NCI-H226 (cell line): ENCODE results near the gene ATG9A.

Experiments used
- DNase-seq: peaks from one replicate; pipeline ENCODE4 v3.0.0-alpha.2; 2015

ATG9A gene

DNA sequence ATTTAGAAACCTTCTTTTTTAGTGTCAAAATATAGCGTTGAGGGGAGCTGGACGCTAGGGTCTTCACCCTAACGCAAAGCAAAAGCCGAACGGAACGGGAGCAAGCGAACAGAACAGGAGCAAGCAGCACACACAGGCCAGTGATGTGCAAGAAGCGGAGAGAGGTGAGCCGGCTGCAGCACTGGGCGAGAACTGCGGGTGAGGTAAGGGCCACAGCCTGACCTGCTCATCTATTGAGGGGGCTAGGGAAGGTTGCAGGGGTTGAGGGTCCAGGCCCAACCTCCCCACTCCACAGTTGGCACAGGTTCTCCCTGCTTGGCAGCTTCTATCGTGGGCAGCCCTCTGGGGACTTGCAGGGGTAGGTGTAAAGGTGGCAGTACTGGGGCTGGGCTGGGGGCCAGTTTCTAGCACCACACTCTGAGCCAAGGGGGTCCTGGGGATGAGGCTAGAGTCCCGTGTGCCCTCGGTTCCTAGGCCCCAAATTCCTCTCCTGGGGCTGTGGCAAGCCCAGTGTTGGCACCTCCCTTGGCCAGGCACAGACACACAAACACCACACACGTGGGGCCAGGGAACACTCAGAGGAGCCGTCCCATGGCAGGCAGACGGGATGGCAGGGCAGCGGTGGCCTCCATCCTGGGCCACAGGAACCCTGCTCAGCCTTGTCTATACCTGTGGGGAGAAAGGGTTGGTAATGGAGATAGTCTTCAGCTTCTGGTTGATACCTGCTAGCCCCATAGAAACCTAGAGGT lies 9.5 kb downstream of the ATG9A start:
- DNase-seq: no peak

DNA sequence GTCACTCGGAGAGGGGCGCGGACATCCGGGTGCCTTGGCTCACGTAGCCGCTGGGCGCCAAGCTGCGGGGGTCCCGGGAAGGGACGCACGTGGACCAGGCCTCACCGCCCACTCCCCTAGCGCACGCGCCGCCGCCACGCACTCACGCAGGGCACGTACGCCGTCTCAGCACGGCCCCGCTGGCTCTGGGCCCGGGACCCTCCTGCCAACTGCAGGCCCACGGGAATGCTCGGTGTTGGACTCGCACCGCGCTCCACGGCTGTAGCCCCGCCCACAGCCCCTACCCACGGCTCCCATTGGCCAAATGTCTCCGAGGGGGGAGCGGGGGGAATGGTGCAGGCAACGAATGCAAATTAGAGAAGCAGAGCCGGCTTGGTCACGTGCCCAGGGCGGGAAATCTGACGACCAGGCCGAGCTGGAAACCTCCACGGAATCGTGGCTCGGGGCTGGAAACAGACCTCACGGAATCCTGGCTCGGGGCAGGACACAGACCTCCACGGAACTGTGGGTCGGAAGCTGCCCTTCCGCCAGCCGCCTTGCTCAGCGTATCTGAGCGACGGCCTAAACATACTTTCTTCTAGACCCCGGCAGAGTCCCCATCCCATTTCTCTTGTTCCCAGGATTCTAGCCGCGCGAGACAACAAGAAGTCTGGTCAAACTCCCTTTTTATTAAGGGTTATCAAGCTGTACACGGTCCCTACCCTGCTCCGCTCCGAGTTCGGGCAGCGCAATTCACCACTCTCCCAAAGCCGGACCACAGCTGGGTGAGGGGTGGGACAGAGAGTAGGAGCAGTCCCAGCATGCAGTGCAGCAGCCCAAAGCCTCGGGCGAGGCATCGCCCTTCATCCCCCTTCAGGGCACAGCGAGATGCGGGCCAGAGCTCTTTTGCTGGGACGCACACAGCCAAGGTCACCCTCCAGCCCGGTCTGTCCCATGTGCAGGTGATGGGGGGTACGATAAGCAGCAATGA lies 10.4 kb downstream of the ATG9A start, which contains the start of gene ABCB6:
TSS of gene ABCB6 (minus strand) at position 227 of the 970 bp plus-strand sequence. CDS start 285 bp downstream, outside the sequence.
- peak; percentile 96 for DNase-seq

DNA sequence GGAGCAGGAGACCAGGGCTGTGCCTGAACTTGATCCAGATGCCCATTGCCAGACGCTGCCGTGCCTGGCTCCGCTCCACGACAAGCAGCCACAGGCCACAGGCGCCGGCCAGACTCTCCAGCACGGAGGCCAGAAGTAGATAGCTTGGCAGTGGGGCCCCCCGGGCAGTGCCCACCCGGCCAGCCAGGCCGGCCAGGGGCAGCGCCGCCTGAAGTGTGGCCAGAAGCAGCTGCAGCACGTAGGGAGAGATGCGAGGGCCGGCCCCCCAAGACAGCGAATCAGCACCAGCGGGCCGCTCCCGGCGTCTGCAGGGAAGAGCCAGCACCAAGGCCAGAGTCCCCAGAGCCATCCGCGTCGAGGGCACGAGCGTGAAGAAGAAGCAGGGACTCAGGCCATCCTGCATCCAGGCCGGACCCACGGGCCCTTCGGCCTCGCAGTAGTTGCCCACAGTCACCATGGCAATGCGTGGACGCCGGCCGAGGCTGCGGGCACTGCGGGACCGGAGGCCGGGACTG lies 11.2 kb downstream of the ATG9A start:
- peak; percentile 76 for DNase-seq

DNA sequence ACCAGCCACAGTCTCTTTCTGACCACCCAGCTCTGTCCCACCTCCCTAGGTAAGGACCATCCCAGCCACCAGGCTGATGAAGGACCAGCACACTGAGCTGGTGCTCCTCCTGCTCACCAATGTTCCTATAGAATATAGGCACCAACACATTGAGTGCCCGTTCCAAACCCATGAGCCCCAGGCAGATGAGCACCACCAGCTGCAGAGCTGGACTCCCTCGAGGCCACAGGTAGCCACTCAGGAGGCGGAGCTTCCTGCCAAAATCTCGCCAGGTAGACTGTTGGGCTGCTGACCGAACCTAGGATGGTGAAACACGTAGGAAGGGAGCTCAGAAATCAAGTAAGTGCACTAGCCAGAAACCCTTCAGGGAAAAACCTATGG lies 12.9 kb downstream of the ATG9A start:
- DNase-seq: no peak

DNA sequence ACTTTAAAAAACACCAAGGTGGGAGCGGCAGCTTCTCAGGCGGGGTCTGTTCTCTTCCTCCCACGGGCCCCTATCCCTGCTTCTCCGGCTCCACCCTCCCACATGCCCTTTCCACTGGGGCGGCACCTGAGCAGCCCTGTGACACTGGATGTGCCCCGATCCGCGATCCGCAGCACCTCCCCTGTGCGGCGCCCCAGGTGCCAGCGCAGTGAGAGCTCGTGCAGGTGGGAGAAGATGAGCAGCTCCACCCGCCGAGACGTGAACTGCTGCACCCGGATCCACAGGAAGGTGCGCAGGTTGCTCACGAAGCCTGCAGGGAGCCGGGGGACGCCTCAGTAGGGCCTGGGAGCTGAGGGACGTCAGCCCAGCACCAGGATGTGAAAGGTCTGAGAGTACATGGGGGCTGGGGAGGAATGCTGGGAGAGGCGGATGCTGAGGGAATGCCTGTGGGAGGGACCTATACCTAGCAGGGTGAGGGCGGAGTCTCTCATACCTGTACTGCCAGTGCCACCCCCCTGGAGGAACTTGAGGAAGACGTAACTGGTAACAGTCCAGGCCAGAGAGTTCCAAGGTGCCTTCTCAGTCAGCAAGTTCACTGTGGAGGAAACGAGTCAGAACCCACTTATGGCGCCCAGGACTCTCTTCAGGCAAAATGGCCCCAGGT lies 13.4 kb downstream of the ATG9A start:
- no peak for DNase-seq

DNA sequence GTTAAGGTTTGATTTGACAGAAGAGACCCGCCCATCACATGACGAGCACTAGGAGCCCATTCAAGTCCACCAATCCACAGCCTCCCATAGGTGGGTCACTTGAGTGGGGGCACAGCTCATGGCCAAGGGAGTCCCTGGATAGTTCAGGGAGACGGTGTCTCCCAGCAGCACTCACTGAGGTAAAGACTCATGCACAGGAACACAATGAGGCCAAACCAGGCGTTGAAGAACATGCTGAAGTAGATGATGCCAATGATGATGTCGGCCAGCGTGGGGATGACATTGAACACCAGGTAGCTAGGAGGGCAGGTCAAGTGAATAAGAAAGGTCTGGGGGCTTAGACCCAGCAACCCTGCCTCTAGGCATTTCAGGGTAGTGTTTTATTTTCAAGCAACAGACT lies 14.7 kb downstream of the ATG9A start:
- no peak for DNase-seq

DNA sequence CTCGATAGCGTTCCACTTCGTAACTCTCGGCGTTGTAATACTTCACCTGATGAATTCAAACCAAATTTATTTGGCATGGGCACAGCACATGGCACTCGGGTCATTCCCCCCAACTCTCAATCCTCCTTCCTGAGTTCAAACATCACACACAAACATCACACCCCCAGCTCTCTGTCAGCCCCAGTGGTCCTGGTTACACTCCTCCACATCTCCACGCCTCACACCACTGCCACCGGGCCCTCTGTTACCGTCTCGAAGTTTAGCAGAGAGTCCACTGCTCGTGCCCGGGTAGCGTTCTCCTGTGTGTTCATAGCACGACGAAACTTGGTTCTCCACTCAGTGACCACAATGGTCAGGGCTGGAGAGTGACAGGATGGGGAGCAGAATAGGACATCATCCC lies 15.3 kb downstream of the ATG9A start:
- DNase-seq: no peak

DNA sequence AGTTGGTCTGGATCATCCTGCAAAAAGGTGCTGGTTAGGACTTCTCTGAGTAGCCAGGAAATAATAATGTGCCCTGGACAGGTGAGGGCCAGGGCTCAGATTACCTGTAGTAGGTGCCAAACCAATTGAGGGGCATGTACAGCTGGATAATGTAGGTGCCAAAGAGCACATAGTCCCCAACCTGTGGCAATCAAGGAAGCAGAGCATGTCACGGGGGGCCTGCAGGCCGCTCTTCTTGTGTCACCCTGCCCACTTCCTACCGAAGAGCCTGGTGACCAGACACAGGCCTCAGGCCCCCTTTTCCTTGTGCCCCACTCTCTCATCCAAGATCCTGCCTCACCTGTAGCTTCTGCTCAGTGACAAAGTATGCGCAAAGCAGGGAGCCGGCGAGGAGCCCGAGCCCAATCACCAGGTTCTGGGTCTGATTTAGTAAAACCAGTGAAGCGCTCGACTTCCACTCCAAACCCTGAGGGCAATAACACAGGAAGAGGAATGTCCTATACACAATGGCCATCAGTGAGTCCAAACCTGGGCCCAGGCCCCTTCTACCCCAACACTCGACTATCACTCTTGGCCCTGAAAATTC lies 15.9 kb downstream of the ATG9A start:
- DNase-seq: no peak

DNA sequence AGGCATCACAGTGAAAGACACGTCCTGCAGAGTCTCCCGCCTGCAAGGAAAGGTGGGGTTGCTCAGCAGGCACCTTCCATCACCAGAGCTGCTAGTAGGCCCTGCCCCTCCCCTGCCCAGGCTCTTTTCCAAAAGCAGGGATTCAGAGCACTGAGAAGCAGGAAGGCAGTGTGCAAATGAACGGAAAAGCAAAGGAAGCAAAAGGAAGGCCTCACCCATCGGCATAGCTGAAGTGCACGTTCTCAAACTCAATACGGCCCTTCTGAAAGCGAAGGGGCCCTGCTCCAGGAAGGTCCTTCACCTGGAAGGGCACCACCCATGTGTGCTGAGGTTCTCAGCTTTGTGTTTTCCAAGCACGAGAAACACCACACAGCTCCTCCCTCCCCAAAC lies 16.4 kb downstream of the ATG9A start:
- DNase-seq: no peak

DNA sequence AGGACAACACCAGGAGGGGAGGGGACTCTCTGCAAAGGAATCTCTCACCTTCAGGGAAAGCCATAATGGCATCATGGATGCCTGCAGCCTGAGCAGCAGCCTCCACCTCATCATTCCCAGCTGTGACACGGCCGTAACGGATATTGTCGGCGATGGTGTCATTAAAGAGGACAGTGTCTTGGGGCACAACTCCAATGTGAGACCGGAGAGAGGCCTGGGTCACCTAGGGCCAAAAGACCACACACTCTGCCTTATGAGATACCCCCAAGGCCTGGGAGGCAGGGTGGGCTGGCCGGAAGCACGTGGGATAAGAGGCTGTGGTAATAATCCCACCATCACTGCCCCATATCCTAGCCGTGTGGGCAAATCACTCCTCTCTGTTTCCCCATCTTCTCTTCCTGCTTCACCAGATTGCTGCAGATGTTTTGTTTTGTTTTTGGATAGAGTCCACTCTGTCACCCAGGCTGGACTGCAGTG lies 18.5 kb downstream of the ATG9A start:
- DNase-seq: no peak

DNA sequence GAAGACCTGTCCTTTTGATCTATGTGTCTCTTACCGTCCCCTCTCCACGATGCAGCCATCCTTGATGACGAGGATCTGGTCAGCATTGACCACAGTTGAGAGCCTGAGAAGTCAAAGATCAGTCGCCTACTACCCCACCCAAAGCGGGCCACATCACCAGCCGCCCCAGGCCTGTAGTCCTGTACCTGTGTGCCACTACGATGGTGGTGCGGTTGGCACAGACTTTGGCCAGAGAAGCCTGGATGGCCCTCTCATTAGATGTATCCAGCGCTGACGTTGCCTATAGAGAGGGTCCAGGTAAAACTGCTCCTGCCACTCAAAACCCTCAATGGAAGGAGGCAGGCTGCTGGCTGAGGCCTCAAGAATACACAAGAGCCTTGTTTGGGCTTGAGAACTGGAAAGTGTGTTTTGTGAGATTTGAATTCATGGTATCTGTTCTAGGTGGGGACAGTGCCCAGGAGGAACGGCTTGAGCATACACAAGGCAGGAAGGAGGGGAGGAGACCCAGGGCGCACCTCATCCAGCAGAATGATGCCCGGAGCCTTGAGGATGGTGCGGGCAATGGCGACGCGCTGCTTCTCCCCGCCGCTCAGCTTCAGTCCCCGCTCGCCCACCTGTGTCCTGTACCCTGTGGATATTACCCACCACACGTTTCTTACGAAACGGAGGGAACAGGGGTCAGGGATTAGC lies 19.1 kb downstream of the ATG9A start:
- DNase-seq: no peak

DNA sequence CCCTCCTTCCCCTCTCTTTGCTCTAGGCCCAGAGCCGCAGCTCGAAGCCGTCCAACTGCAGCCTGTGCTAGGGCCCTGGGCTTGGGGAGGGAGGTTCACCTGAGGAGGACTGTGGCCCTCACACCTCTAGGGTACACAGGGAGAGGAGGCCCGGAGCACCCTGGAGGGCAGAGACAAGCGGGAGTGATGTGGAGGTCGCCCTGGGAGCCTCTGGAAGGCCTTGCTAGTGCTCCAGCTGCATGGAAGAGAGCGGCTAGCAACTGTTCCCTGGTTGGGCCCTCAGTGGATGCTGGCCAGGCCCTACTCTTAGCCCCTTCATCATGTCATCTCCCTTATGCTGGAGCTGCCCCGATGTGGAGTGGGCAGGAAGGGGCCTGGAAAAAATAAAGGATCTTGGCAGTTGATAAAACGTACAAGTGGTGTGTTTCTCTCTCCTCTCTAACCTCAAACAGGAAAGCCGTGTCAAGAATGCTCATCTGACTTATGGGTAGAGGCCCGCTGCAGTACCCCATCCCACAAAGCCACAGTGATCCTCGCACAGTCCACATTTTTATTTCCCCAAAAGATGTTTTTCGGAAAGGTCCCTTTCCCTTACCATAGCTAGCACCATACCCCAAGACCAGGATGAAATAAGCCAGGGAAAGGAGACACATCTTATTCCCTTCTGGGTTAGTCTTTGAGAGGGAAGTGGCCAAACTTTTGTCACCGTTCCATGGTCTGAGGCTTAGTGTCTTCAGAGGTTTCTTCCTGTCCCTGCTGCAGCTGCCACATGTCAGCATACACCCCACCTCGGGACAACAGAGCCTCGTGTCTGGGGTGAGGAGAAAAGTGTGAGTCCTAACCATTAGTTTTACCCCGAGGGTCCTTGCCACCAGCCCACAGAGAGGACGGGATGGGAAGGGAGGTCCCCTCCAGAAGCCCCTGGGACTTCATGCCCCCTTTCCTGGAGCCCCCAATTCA lies 19.9 kb downstream of the ATG9A start:
- DNase-seq: no peak

DNA sequence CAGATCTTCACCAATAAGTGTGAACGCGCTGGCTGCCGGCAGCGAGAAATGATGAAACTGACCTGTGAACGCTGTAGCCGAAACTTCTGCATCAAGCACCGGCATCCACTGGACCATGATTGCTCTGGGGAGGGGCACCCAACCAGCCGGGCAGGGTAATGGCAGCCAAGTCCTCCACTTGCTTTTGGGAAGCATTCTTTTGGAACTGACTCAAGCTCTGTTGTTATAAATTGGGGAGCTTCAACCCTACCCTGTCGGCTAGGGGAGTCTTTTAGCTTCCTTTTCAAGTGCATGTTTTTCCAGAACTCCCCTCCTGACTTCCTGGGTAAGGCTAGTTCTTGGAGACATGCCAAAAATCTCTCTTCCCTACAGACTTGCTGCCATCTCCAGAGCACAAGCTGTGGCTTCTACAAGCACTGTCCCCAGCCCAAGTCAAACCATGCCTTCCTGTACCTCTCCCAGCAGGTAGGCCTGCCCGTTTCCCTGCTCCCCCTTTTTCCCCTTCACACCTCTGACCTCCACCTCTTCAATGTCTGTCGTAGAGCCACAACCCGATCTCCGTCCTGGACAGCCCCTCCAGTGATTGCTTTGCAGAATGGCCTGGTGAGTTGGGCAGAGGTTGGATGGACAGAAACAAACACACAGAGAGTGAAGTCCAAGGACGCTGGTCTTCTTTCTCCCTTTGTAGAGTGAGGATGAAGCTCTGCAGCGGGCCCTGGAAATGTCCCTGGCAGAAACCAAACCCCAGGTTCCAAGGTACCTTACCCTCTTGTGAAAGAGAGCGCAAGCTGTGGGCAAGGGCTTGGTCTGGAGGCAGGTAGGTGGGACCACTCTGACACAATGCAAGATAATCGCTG lies 21.3 kb downstream of the ATG9A start:
- peak; percentile 40 for DNase-seq

DNA sequence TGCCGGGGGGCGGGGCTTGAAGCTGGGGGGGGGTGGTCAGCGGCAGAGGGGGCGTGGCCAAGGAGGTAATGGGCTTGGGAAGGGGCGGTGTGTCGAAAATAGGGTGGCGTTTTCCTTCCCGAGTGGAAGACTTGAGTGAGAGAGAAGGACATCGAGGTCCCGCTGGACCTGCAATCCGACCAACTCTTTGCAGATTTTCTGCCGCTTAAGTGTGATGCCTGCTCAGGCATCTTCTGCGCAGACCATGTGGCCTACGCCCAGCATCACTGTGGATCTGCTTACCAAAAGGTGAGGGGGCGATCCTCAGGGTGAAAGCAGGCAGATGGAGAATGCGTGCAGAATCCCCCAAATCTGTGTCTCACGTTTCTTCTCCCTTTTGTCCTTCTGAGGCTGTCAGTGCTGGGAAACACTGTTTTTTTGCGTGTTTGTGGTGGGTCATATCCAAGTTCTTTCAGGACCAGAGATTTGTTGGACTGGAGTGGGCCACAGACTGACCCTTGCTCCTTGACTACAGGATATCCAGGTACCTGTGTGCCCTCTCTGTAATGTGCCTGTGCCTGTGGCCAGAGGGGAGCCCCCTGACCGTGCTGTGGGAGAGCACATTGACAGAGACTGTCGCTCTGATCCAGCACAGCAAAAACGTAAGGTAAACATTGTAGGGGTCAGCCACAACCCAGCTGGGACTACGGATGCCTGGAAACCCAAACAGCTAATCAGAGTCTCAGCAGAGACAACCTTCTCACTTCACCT lies 22.1 kb downstream of the ATG9A start:
- DNase-seq: no peak

DNA sequence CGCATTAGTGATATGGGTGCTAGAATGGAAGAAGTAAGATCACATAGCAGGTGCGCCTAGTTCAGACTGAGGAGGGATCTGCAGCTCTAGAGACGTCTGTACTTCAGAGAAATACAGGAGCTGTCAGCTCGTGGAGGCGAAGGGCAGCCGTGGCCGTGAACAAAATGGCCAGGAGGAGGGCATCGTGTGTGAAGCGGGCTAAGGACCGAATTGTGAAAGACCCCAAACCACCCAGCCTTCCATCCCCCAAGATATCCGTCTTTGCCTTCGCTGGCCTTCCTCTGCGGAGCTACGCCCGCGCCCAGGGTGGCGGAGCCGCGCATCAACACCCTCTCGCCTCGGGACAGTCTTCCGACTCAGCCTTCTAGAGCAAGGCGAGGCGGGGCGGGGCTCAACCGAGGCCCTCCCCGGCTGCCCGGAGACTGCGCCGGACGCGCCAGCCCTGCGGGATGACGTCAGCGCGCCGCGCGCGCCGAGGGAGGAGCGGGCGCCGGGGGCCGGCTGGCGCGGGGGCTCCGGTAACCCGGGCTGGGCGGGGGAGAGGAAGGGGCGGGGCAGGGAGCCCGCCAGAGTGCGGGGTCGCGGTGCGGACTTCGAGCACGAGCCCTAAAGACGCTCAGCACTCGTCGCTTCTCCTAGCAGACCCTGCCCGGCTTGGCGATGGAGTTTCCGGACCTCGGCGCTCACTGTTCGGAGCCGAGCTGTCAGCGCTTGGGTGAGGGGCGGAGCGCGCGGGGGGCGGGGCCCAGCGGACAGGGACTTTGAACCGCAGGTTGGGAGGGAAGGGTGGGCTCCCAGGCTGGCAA lies 22.9 kb downstream of the ATG9A start, which contains the start of gene ZFAND2B:
TSS of gene ZFAND2B (plus strand) at position 455 of the 806 bp plus-strand sequence. CDS start at position 661, 206 bp downstream.
- DNase-seq: peak; percentile 88

DNA sequence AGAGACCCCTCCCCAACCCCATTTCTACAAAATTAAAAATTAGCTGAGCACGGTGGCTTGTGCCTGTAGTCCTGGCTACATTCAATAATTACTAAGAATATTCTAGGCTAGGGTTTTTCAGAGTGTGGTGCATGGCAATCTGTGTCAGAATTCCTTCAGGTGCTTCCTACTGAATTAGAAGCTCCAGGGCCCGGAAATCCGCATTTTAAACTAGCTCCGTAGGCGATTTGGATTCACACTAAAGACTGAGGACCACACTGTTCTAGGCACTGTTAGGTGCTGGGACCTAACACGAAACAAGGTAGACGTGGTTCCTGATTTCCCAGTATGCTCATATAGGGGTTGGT lies 23.5 kb downstream of the ATG9A start:
- DNase-seq: no peak

DNA sequence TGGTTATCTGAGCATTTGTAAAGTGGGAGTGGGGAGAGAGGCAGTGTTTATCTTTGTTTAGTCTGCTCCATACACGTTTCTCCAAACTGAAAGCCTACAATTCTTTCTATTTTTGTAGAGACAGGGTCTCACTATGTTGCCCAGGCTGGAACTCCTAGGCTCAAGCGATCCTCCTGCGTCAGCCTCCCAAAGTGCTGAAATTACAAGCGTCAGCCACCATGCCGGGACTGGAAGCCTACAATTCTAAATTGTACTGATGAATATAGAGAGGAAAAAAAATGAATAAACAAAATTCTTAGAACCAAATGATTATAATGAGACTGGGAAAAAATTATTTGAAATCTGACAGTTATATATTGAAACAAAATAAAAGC lies 24.3 kb downstream of the ATG9A start:
- no peak for DNase-seq
